Right lobe of liver (tissue), 6 donors: ENCODE data around the gene RTL3. TPM values are rescaled to one million over a fixed set of nuclear protein-coding genes. Genes with fewer than 3 reads are reported as not detected.

Experiments used
- ATAC-seq, 4 donors: fragments of 200-7000 bp; cut with Tn5 transposase; one replicate each; pipeline ENCODE4 v1.9.1; 2020; ENCODE audit warnings: mild to moderate bottlenecking in 4 of 4, moderate library complexity in 4 of 4
- DNase-seq, 3 donors: peaks; one replicate each; pipeline ENCODE4 v3.0.0-alpha.2; 2020
- H3K27ac ChIP-seq, 3 donors: fragments of 200-600 bp; one replicate each; pipeline ENCODE4 v1.8.0; 2022
- H3K27me3 ChIP-seq, 2 donors: fragments of 200-600 bp; one replicate each; pipeline ENCODE4 v1.8.0; 2022
- H3K36me3 ChIP-seq, 4 donors: fragments of 200-600 bp; sonication (generic) in 1 of 4; one replicate each; pipeline versions ENCODE4 v1.5.1 to v1.8.0; 2017 to 2022; ENCODE audit warnings: control low read depth in 1 of 4
- H3K4me1 ChIP-seq, 4 donors: fragments of 200-600 bp; sonication (generic) in 1 of 4; one replicate each; pipeline versions ENCODE4 v1.5.1 to v1.8.0; 2017 to 2022; ENCODE audit warnings: control low read depth in 1 of 4
- H3K4me3 ChIP-seq, 3 donors: fragments of 200-600 bp; one replicate each; pipeline ENCODE4 v1.8.0; 2022
- H3K9me3 ChIP-seq, 4 donors: fragments of 200-600 bp; sonication (generic) in 1 of 4; one replicate each; pipeline versions ENCODE4 v1.5.1 to v1.8.0; 2017 to 2022; ENCODE audit warnings: control low read depth in 1 of 4
- CTCF ChIP-seq, 4 donors: fragments of 200-600 bp in 3 of 4; fragments of 450-650 bp in 1 of 4; IDR thresholded peaks; one replicate each; pipeline versions ENCODE4 v1.5.1 to v1.8.0; 2016 to 2022; ENCODE audit warnings: antibody characterized with exemption in 4 of 4, mild to moderate bottlenecking in 2 of 4
- POLR2A ChIP-seq: fragments of 450-650 bp; IDR thresholded peaks from one replicate; pipeline ENCODE4 v1.6.1; 2017; ENCODE audit warnings: antibody characterized with exemption, mild to moderate bottlenecking
- WGBS: methylation state at CpG from one replicate; pipeline ENCODE4 v1.1.6; 2018; ENCODE audit warnings: low coverage, low lambda C conversion rate; ENCODE audit not compliant: insufficient coverage; ENCODE audit errors: missing lambda C conversion rate; 5-methylcytosine and 5-hydroxymethylcytosine counted together
- intact Hi-C, 2 donors: fragments of 100-400 bp; cut with DNase I; formaldehyde crosslinking; loops; one replicate each; pipeline versions ENCODE4 v1.11.2 to v1.14.1; 2022
- total RNA-seq, 6 experiments: library from RNA; depleted of rRNA in 2 of 6; stranded (reverse); fragments of >200 nt in 2 of 6; fragmentation: NEBNext Ultra II Directional in 3 of 6; extraction: Animal tissue kit (Norgen Biotek cat#: 25700) in 3 of 6; gene quantifications; one replicate each; pipeline versions ENCODE4 v1.1.0 to v1.2.4, GENCODE V29; 2016 to 2023
- donor health status: DM: no; HTN: yes; CAD: no.
- donor health status: DM: no; HTN: no; CAD: no.
- donor health status: DM: no; HTN: no; CAD: no.
- donor health status: DM: no; HTN: yes; CAD: no.
- donor health status: DM: no; HTN: yes; CAD: no.

Gene RTL3
- total RNA-seq, 6 experiments from 2014 or later, result not detected

- 83% methylated on average over 2 of the region's 2 CpGs for WGBS
- H3K27me3 ChIP-seq, result peaks cover 0 to 9% of the 10 kb centered on the region in 2 donors
- H3K27ac ChIP-seq, result no peak overlapping the region
- no peaks in the 10 kb centered on the region for H3K9me3 ChIP-seq
- ATAC-seq (no peak), DNase-seq (no peak)
- no peak overlapping the region for H3K4me3 ChIP-seq
- intact Hi-C loops, result no loop called here
- no peaks in the 10 kb centered on the region for H3K4me1 ChIP-seq
- H3K36me3 ChIP-seq, result no peaks in the 10 kb centered on the region
- no peak for TF ChIP-seq CTCF (IDR thresholded peaks at IDR 0.05)
- no peak for TF ChIP-seq POLR2A
These were observed 40.1 kb downstream of the RTL3 start for GRCh38 chrX:78618987-78619386.

GRCh38 chrX:78614264-78614663 lies 44.9 kb downstream of the RTL3 start:
- Histone ChIP-seq H3K36me3 (no peaks in the 10 kb centered on the region), H3K4me1 (no peaks in the 10 kb centered on the region), H3K9me3 (no peaks in the 10 kb centered on the region), H3K27me3 (no peaks in the 10 kb centered on the region), H3K27ac (no peak overlapping the region), H3K4me3 (no peak overlapping the region)
- TF ChIP-seq CTCF (IDR thresholded peaks at IDR 0.05), result no peak
- TF ChIP-seq POLR2A, result no peak
- no peak for ATAC-seq
- intact Hi-C loops, result no loop called here
- DNase-seq, result no peak
- 50% methylated on average over 1 of the region's 1 CpG for WGBS

Other genes starting within 250 kb of the RTL3 start
- not detected for gene LPAR4, start 88.4 kb upstream of the RTL3 start, total RNA-seq